ENCODE results near the gene TRAPPC4. TPM values are rescaled to one million over a fixed set of nuclear protein-coding genes. Genes with fewer than 3 reads are reported as not detected.
"Not testable (repeated sequence)": the region's sequence is repeated elsewhere in the genome, so short reads cannot be mapped to it uniquely, and the experiment has no call there.

TRAPPC4 gene
- total RNA-seq, 4 donors from 2014 or later, result 56.9 to 75.0 (median 63.9) TPM

DNA sequence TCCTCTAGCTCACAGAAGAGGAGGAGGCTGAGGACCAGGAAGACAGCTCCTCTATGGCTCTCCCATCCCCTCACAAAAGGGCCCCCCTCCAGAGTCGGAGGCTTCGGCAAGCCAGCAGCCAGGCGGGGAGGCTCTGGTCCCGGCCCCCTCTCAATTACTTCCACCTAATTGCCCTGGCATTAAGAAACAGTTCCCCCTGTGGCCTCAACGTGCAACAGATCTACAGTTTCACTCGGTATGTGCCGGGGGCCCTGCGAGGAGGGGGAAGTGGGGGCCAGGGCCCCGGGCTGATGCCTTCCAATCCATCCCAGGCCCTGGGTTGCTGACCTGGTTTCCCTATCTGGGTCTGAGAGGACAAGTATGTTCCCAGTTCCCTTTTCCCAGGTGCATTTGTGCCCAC, 39.1 kb upstream of the TRAPPC4 start:
- TF ChIP-seq, protein P1, sequence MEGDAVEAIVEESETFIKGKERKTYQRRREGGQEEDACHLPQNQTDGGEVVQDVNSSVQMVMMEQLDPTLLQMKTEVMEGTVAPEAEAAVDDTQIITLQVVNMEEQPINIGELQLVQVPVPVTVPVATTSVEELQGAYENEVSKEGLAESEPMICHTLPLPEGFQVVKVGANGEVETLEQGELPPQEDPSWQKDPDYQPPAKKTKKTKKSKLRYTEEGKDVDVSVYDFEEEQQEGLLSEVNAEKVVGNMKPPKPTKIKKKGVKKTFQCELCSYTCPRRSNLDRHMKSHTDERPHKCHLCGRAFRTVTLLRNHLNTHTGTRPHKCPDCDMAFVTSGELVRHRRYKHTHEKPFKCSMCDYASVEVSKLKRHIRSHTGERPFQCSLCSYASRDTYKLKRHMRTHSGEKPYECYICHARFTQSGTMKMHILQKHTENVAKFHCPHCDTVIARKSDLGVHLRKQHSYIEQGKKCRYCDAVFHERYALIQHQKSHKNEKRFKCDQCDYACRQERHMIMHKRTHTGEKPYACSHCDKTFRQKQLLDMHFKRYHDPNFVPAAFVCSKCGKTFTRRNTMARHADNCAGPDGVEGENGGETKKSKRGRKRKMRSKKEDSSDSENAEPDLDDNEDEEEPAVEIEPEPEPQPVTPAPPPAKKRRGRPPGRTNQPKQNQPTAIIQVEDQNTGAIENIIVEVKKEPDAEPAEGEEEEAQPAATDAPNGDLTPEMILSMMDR (IDR thresholded peaks at IDR 0.05), result no peak
- TF ChIP-seq POLR2A (IDR thresholded peaks at IDR 0.05), result no peak
- no peak for TF ChIP-seq POLR2AphosphoS5 (IDR thresholded peaks at IDR 0.05)
- no peak for TF ChIP-seq EP300 (IDR thresholded peaks at IDR 0.05)
- H3K27ac ChIP-seq, result no peak overlapping the region

DNA sequence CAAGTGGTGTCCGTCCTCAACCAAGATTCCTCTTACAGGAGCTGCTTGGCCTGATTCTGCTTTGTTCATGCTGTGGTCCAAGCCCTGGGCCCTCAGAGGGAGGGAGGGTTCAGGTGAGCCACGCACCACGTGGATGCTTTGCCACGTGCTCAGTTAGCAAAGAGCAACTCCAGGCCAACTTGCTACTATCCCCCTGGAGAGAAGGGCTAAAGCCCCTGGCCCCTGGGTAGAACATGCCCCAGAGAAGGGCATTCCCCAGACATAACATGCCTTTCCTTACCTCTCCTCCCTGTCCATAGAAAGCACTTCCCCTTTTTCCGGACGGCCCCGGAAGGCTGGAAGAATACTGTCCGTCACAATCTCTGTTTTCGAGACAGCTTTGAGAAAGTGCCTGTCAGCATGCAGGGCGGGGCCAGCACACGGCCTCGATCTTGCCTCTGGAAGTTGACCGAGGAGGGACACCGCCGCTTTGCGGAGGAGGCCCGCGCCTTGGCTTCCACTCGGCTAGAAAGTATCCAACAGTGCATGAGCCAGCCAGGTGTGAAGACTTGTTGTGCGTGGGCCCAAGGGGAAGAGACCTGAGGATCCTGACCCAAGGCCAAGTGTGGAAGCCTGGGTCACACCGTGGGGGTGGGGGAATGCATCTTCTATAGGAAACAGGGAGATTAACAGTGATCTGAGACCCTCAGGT, 38.2 kb upstream of the TRAPPC4 start:
- TF ChIP-seq EP300 (IDR thresholded peaks at IDR 0.05) (no peak), POLR2A (IDR thresholded peaks at IDR 0.05) (no peak), POLR2AphosphoS5 (IDR thresholded peaks at IDR 0.05) (no peak)
- TF ChIP-seq, protein P1 (IDR thresholded peaks at IDR 0.05), result no peak
- Histone ChIP-seq H3K4me1 (peaks cover 9% of the 10 kb centered on the region), H3K9me3 (no peaks in the 10 kb centered on the region), H3K4me3 (no peak overlapping the region), H3K36me3 (no peaks in the 10 kb centered on the region), H3K27me3 (no peaks in the 10 kb centered on the region), H3K27ac (no peak overlapping the region)
- DNase-seq (ENCODE audit: low spot score in 2 of 2), result no peak
- WGBS, result 27% methylated on average over 17 of the region's 21 CpGs

More for the DNA sequence above, 39.1 kb upstream of the TRAPPC4 start:
- H3K27me3 ChIP-seq, result no peaks in the 10 kb centered on the region
- no peaks in the 10 kb centered on the region for H3K36me3 ChIP-seq
- no peak overlapping the region for H3K4me3 ChIP-seq
- 58% methylated on average over 9 of the region's 9 CpGs for WGBS
- no peaks in the 10 kb centered on the region for H3K9me3 ChIP-seq
- no peak for DNase-seq (ENCODE audit: low spot score in 2 of 2)
- H3K4me1 ChIP-seq, result peaks cover 9% of the 10 kb centered on the region

DNA sequence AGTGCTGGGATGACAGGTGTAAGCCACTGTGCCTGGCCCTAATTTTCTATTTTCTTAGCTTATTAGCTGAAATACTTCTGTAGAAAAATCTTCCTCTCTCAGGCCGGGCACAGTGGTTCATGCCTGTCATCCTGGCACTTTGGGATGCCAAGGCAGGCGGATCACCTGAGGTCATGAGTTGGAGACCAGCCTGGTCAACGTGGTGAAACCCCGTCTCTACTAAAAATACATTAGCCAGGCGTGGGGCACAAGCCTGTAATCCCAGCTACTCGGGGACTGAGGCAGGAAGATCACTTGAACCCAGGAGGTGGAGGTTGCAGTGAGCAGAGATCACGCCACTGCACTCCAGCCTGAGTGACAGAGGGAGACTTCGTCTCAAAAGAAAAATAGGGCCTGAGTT, 34.2 kb upstream of the TRAPPC4 start:
- H3K36me3 ChIP-seq; H3K4me1 ChIP-seq; DNase-seq (ENCODE audit: low spot score in 2 of 2); H3K27me3 ChIP-seq; H3K4me3 ChIP-seq; H3K27ac ChIP-seq; H3K9me3 ChIP-seq: not testable (repeated sequence)
- 59% methylated on average over 8 of the region's 8 CpGs for WGBS

DNA sequence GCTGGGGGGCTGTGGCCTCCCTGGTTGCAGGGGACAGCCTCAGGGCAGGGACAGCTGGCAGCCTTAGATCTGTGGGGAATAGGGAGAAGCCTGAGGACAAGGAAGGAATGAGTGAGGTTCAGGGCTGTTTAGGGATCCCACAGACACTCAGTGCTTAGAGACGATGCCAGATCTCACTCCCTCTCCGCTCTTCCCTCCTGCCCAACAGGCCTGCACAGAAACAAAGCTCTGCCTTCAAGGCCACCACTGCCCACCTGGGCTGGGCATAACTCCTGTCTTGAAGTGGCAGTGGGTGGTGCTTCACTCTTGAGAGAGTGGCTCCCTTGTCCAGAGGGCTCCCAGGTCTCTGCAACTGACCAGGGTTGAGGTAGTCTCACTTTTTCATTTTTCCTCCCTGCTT, 33.7 kb upstream of the TRAPPC4 start:
- TF ChIP-seq POLR2A (IDR thresholded peaks at IDR 0.05) (no peak), POLR2AphosphoS5 (IDR thresholded peaks at IDR 0.05) (no peak), EP300 (IDR thresholded peaks at IDR 0.05) (no peak)
- TF ChIP-seq, protein P1 (IDR thresholded peaks at IDR 0.05), result no peak
- H3K9me3 ChIP-seq, result no peaks in the 10 kb centered on the region
- no peak for DNase-seq (ENCODE audit: low spot score in 2 of 2)
- WGBS, result 92% methylated on average over 2 of the region's 2 CpGs
- H3K27me3 ChIP-seq, result no peaks in the 10 kb centered on the region
- H3K27ac ChIP-seq, result no peak overlapping the region
- no peak overlapping the region for H3K4me3 ChIP-seq
- no peaks in the 10 kb centered on the region for H3K36me3 ChIP-seq
- peaks cover 8% of the 10 kb centered on the region for H3K4me1 ChIP-seq

DNA sequence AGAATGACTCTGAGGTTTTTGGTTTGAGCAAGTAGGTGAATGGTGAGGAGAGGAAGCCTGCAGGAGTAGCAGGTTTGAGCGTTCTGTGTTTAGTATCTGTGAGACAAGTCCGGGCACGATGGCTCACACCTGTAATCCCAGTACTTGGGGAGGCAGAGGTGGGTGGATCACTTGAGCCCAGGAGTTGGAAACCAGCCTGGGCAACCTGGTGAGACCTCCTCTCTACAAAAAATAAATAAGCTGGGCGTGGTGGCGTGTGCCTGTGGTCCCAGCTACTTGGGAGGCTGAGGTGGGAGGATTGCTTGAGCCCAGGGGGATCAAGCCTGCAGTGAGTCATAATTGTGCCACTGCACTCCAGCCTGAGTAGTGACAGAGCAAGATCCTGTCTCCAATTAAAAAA, 30.3 kb upstream of the TRAPPC4 start:
- no peak for DNase-seq (ENCODE audit: low spot score in 2 of 2)
- 64% methylated on average over 5 of the region's 5 CpGs for WGBS

DNA sequence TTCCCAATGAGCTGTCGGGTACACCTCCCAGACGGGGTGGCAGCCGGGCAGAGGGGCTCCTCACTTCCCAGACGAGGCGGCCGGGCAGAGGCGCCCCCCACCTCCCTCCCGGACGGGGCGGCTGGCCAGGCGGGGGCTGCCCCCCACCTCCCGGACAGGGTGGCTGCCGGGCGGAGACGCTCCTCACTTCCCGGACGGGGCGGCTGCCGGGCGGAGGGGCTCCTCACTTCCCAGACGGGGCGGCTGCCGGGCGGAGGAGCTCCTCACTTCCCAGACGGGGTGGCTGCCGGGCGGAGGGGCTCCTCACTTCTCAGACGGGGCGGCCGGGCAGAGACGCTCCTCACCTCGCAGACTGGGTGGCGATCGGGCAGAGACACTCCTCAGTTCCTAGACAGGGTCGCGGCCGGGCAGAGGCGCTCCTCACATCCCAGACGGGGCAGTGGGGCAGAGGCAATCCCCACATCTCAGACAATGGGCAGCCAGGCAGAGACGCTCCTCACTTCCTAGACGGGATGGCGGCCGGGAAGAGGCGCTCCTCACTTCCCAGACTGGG, 27.0 kb upstream of the TRAPPC4 start:
- 94% methylated on average over 6 of the region's 44 CpGs for WGBS
- H3K36me3 ChIP-seq; H3K9me3 ChIP-seq; H3K27me3 ChIP-seq; H3K4me3 ChIP-seq; H3K4me1 ChIP-seq; DNase-seq (ENCODE audit: low spot score in 2 of 2); H3K27ac ChIP-seq: not testable (repeated sequence)

More for the DNA sequence above, 30.3 kb upstream of the TRAPPC4 start:
- no peaks in the 10 kb centered on the region for H3K27me3 ChIP-seq
- H3K9me3 ChIP-seq, result no peaks in the 10 kb centered on the region
- H3K4me1 ChIP-seq, result no peaks in the 10 kb centered on the region
- TF ChIP-seq POLR2A (IDR thresholded peaks at IDR 0.05) (no peak), EP300 (IDR thresholded peaks at IDR 0.05) (no peak), POLR2AphosphoS5 (IDR thresholded peaks at IDR 0.05) (no peak)
- TF ChIP-seq, protein P1 (IDR thresholded peaks at IDR 0.05), result no peak
- no peak overlapping the region for H3K4me3 ChIP-seq
- H3K27ac ChIP-seq, result no peak overlapping the region
- no peaks in the 10 kb centered on the region for H3K36me3 ChIP-seq
